SK-N-SH treated with all-trans-retinoic acid at 6 μM for 48 hours (cell line): ENCODE results near the gene RUSC2.

Experiments used
- ATAC-seq: fragments of 200-7000 bp; cut with Tn5 transposase; 3 replicates; pipeline ENCODE4 v1.9.1; 2020; ENCODE audit warnings: mild to moderate bottlenecking, moderate library complexity
- ARNTL ChIP-seq: fragments of 450-650 bp; formaldehyde crosslinking; IDR thresholded peaks from 2 replicates; pipeline ENCODE4 v1.5.0; 2020; ENCODE audit warnings: low read depth, mild to moderate bottlenecking, moderate library complexity, borderline replicate concordance
- BACH2 ChIP-seq: fragments of 250-450 bp; sonication (Bioruptor Pico); IDR thresholded peaks from 2 replicates; pipeline ENCODE4 v1.9.0; 2021; ENCODE audit warnings: mild to moderate bottlenecking, borderline replicate concordance
- CSDC2 ChIP-seq: fragments of 250-450 bp; sonication (Bioruptor Pico); IDR thresholded peaks from 2 replicates; pipeline ENCODE4 v1.5.0; 2020; ENCODE audit warnings: mild to moderate bottlenecking, moderate library complexity
- CSRNP3 ChIP-seq: fragments of 250-450 bp; sonication (Bioruptor Pico); IDR thresholded peaks from 2 replicates; pipeline ENCODE4 v1.5.1; 2021; ENCODE audit warnings: mild to moderate bottlenecking, moderate library complexity
- ESRRG ChIP-seq: fragments of 250-450 bp; sonication (Bioruptor Pico); IDR thresholded peaks from 2 replicates; pipeline ENCODE4 v1.6.1; 2021; ENCODE audit warnings: mild to moderate bottlenecking
- GLIS3 ChIP-seq: fragments of 250-450 bp; sonication (Bioruptor Pico); IDR thresholded peaks from 2 replicates; pipeline ENCODE4 v1.5.0; 2020; ENCODE audit warnings: mild to moderate bottlenecking, moderate library complexity
- ISL1 ChIP-seq: fragments of 250-450 bp; sonication (Bioruptor Pico); IDR thresholded peaks from 2 replicates; pipeline ENCODE4 v2.1.2; 2022; ENCODE audit warnings: mild to moderate bottlenecking, moderate library complexity
- OSR1 ChIP-seq: fragments of 250-450 bp; sonication (Bioruptor Pico); IDR thresholded peaks from 2 replicates; pipeline ENCODE4 v1.8.0; 2022; ENCODE audit warnings: moderate library complexity, mild to moderate bottlenecking, inconsistent platforms
- RARB ChIP-seq: fragments of 250-450 bp; sonication (Bioruptor Pico); IDR thresholded peaks from 2 replicates; pipeline ENCODE4 v1.8.0; 2021; ENCODE audit warnings: mild to moderate bottlenecking, moderate library complexity
- SNAI2 ChIP-seq: fragments of 250-450 bp; sonication (Bioruptor Pico); IDR thresholded peaks from 2 replicates; pipeline ENCODE4 v1.5.0; 2020; ENCODE audit warnings: mild to moderate bottlenecking, moderate library complexity
- TCF4 ChIP-seq: fragments of 250-450 bp; sonication (Bioruptor Pico); IDR thresholded peaks from 2 replicates; pipeline ENCODE4 v1.8.0; 2021; ENCODE audit warnings: mild to moderate bottlenecking, moderate library complexity, borderline replicate concordance
- TOX ChIP-seq: fragments of 250-450 bp; sonication (Bioruptor Pico); IDR thresholded peaks from 2 replicates; pipeline ENCODE4 v1.8.0; 2021; ENCODE audit warnings: mild to moderate bottlenecking, moderate library complexity, borderline replicate concordance
- ZFP3 ChIP-seq: fragments of 250-450 bp; sonication (Bioruptor Pico); IDR thresholded peaks from 2 replicates; pipeline ENCODE4 v1.5.0; 2020; ENCODE audit warnings: mild to moderate bottlenecking, moderate library complexity
- ZFP30 ChIP-seq: fragments of 450-650 bp; formaldehyde crosslinking; IDR thresholded peaks from 2 replicates; pipeline ENCODE4 v1.5.0; 2022; ENCODE audit warnings: mild to moderate bottlenecking, moderate library complexity
- ZNF565 ChIP-seq: fragments of 450-650 bp; formaldehyde crosslinking; conservative IDR thresholded peaks from 2 replicates; pipeline ENCODE4 v1.5.0; 2020; ENCODE audit warnings: low read depth, mild to moderate bottlenecking, moderate library complexity
- ZNF70 ChIP-seq: fragments of 450-650 bp; formaldehyde crosslinking; IDR thresholded peaks from 2 replicates; pipeline ENCODE4 v1.5.0; 2020; ENCODE audit warnings: mild to moderate bottlenecking, moderate library complexity
- ZNF8 ChIP-seq: fragments of 450-650 bp; formaldehyde crosslinking; IDR thresholded peaks from 2 replicates; pipeline ENCODE4 v1.5.0; 2020; ENCODE audit warnings: mild to moderate bottlenecking, moderate library complexity
- TF ChIP-seq, protein P1 (sequence below): fragments of 250-450 bp; sonication (Bioruptor Pico); IDR thresholded peaks from 2 replicates; pipeline ENCODE4 v1.8.0; 2020; ENCODE audit warnings: mild to moderate bottlenecking, moderate library complexity, borderline replicate concordance
- TF ChIP-seq, protein P2 (sequence below): fragments of 250-450 bp; sonication (Bioruptor Pico); IDR thresholded peaks from 2 replicates; pipeline ENCODE4 v1.8.0; 2021; ENCODE audit warnings: low read depth, mild to moderate bottlenecking, moderate library complexity, borderline replicate concordance
- TF ChIP-seq, protein P3 (sequence below): fragments of 250-450 bp; sonication (Bioruptor Pico); IDR thresholded peaks from 2 replicates; pipeline ENCODE4 v1.5.1; 2020; ENCODE audit warnings: low read depth, mild to moderate bottlenecking, moderate library complexity

RUSC2 gene

DNA sequence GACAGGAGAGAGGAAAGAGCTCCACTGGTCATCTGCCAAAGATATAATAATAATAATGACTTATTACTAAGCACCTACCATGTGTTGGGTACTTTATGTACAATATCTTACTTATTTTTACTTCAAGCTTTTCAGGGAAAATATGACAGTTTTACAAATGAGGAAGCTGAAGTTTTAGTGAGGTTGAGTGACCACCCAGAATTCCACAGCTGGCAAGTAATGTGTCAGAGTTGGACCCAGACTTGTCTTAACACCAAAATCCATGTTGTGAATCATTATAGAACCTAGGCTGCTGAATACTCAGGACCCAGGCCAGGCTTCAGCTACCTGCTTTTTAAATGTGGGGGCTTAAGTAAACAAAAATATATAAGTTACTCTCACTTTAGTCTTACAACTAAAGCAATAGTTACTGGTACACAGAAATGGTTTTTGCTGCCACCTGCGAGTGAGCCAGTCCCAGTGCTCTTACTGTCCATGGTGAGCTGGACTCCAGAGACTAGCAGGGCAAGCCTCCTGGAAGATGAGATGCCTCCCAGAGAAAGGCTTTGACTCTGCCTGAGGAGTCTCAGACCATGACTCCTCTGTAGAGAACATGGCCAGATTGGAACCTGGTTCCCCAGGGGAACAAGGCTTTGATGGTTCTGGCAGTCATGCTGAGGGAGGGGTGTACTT is 29.9 kb downstream of the RUSC2 start (continued):
- TF ChIP-seq OSR1 (CRISPR knock-in tag) (no peak), SNAI2 (CRISPR knock-in tag) (no peak), ZNF70 (CRISPR knock-in tag) (no peak), ZNF565 (no peak), ZFP3 (CRISPR knock-in tag) (no peak), ZFP30 (no peak)
- TF ChIP-seq, protein P1, sequence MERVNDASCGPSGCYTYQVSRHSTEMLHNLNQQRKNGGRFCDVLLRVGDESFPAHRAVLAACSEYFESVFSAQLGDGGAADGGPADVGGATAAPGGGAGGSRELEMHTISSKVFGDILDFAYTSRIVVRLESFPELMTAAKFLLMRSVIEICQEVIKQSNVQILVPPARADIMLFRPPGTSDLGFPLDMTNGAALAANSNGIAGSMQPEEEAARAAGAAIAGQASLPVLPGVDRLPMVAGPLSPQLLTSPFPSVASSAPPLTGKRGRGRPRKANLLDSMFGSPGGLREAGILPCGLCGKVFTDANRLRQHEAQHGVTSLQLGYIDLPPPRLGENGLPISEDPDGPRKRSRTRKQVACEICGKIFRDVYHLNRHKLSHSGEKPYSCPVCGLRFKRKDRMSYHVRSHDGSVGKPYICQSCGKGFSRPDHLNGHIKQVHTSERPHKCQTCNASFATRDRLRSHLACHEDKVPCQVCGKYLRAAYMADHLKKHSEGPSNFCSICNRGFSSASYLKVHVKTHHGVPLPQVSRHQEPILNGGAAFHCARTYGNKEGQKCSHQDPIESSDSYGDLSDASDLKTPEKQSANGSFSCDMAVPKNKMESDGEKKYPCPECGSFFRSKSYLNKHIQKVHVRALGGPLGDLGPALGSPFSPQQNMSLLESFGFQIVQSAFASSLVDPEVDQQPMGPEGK, result no peak
- TF ChIP-seq, all 23 proteins: peak for 0

- ATAC-seq, result no peak
- no peak for TF ChIP-seq ESRRG (CRISPR knock-in tag)
- no peak for TF ChIP-seq GLIS3 (CRISPR knock-in tag)
Measured at GRCh38 chr9:35520364-35520710, 30.4 kb downstream of the RUSC2 start.

DNA sequence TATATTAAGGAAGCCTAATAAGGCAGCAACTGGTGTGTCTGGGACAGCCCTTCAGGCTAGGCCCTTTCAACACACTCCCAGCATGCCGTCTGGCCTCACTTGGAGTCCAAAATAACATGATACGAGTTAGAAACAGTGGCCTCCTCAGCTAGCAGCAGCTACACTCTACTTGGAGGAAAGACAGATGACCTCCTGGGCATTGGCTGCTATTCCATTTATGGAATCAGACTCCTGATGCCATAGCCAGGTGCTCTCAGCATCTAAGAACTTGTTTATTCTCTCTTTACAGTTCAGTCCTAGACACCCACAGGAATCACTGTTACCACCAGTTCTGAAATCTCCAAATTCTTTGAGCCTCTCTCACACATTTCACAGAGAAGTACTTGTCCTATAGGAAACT is 31.8 kb downstream of the RUSC2 start:
- ATAC-seq, result no peak
- TF ChIP-seq, protein P2, sequence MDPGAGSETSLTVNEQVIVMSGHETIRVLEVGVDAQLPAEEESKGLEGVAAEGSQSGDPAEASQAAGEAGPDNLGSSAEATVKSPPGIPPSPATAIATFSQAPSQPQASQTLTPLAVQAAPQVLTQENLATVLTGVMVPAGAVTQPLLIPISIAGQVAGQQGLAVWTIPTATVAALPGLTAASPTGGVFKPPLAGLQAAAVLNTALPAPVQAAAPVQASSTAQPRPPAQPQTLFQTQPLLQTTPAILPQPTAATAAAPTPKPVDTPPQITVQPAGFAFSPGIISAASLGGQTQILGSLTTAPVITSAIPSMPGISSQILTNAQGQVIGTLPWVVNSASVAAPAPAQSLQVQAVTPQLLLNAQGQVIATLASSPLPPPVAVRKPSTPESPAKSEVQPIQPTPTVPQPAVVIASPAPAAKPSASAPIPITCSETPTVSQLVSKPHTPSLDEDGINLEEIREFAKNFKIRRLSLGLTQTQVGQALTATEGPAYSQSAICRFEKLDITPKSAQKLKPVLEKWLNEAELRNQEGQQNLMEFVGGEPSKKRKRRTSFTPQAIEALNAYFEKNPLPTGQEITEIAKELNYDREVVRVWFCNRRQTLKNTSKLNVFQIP (CRISPR knock-in tag), result no peak
- no peak for TF ChIP-seq ZFP3 (CRISPR knock-in tag)
- TF ChIP-seq OSR1 (CRISPR knock-in tag), result no peak
- TF ChIP-seq ESRRG (CRISPR knock-in tag), result no peak
- no peak for TF ChIP-seq CSDC2 (CRISPR knock-in tag)
- TF ChIP-seq CSRNP3 (CRISPR knock-in tag), result no peak
- no peak for TF ChIP-seq ISL1 (CRISPR knock-in tag)
- TF ChIP-seq RARB, result no peak
- no peak for TF ChIP-seq ZNF565
- TF ChIP-seq, protein P3, sequence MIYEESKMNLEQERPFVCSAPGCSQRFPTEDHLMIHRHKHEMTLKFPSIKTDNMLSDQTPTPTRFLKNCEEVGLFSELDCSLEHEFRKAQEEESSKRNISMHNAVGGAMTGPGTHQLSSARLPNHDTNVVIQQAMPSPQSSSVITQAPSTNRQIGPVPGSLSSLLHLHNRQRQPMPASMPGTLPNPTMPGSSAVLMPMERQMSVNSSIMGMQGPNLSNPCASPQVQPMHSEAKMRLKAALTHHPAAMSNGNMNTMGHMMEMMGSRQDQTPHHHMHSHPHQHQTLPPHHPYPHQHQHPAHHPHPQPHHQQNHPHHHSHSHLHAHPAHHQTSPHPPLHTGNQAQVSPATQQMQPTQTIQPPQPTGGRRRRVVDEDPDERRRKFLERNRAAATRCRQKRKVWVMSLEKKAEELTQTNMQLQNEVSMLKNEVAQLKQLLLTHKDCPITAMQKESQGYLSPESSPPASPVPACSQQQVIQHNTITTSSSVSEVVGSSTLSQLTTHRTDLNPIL (CRISPR knock-in tag), result no peak

DNA sequence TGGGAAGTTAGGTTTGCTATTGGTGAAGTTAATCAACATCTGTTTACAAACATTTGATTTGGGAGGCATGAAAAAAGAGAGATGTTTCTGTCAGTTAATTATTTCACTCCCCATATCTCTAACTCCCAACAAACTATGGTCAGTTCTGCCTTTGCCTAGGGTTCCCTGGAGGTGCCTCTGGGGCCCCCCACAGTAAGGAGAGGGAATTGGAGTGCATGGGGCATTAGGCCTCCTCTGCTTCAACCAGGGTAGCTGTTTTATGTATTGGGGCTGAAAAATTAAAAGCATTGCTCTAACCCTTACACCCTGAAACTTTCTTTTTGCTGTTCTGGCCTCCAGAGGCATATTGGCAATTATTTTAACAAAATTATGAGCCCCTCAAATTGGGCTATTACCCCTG is 32.3 kb downstream of the RUSC2 start:
- no peak for ATAC-seq
- TF ChIP-seq ZFP3 (CRISPR knock-in tag) (no peak), TOX (CRISPR knock-in tag) (no peak), ARNTL (no peak), ZNF565 (no peak), CSDC2 (CRISPR knock-in tag) (no peak), ZFP30 (no peak), SNAI2 (CRISPR knock-in tag) (no peak), ZNF8 (CRISPR knock-in tag) (no peak), OSR1 (CRISPR knock-in tag) (no peak), BACH2 (CRISPR knock-in tag) (no peak), ISL1 (CRISPR knock-in tag) (no peak), CSRNP3 (CRISPR knock-in tag) (no peak), TCF4 (CRISPR knock-in tag) (no peak), RARB (no peak)
- TF ChIP-seq, protein P3 (CRISPR knock-in tag), result no peak
- TF ChIP-seq, protein P2 (CRISPR knock-in tag), result no peak
- TF ChIP-seq, protein P1, result no peak
